PC-3 (cell line): ENCODE results near the gene TNXB. TPM values are rescaled to one million over a fixed set of nuclear protein-coding genes. Genes with fewer than 3 reads are reported as not detected.
A peak's percentile ranks its signal among the peaks of the same experiment; 100 is the strongest.

ENCODE experiments used
- ATAC-seq: fragments of 200-7000 bp; cut with Tn5 transposase; 2 replicates; pipeline ENCODE4 v1.9.1; 2020; ENCODE audit warnings: mild to moderate bottlenecking, moderate library complexity
- BruUV-seq: library from RNA; stranded (reverse); fragments of 400-500 nt; replicated peaks from 2 replicates; lab custom pipeline; 2021; lab: Mats Ljungman, UMichigan
- CTCF ChIA-PET: fragments of 300-600 bp; sonication (Branson Sonifier 250); formaldehyde crosslinking; loops from one replicate; lab custom pipeline; 2022; ENCODE audit warnings: antibody characterized with exemption; lab: Charles Lee
- POLR2A ChIA-PET: fragments of 300-600 bp; sonication (Branson Sonifier 250); formaldehyde crosslinking; loops from one replicate; lab custom pipeline; 2022; ENCODE audit warnings: antibody characterized with exemption; ENCODE audit not compliant: unreplicated experiment; lab: Charles Lee
- DNase-seq: peaks from one replicate; pipeline ENCODE4 v3.0.0-alpha.2; 2015
- H2AFZ ChIP-seq: fragments of 300-600 bp; sonication (generic); 2 replicates; pipeline ENCODE4 v1.6.0; 2016; ENCODE audit warnings: antibody characterized with exemption, low read length
- H3F3A ChIP-seq: fragments of 300-600 bp; sonication (generic); one replicate; pipeline ENCODE4 v1.6.0; 2017; ENCODE audit warnings: antibody characterized with exemption, low read length, control low read depth, mild to moderate bottlenecking; ENCODE audit not compliant: unreplicated experiment
- H3K27ac ChIP-seq: fragments of 300-600 bp; sonication (generic); 2 replicates; pipeline ENCODE4 v1.5.1; 2016; ENCODE audit warnings: mild to moderate bottlenecking, low read length
- H3K27me3 ChIP-seq: fragments of 300-600 bp; sonication (generic); 2 replicates; pipeline ENCODE4 v1.6.1; 2016; ENCODE audit warnings: low read length, mixed read lengths
- H3K36me3 ChIP-seq: fragments of 300-600 bp; sonication (generic); 2 replicates; pipeline ENCODE4 v1.6.1; 2016; ENCODE audit warnings: low read depth, mixed run types, low read length, mixed read lengths
- H3K4me1 ChIP-seq: fragments of 300-600 bp; sonication (generic); 2 replicates; pipeline ENCODE4 v1.5.1; 2016; ENCODE audit warnings: low read length; ENCODE audit not compliant: insufficient read depth
- H3K4me2 ChIP-seq: fragments of 300-600 bp; sonication (generic); 2 replicates; pipeline ENCODE4 v1.6.0; 2016; ENCODE audit warnings: low read length
- H3K4me3 ChIP-seq: fragments of 300-600 bp; sonication (generic); 2 replicates; pipeline ENCODE4 v1.5.1; 2016; ENCODE audit warnings: mild to moderate bottlenecking, low read length, mixed read lengths
- H3K79me2 ChIP-seq: fragments of 300-600 bp; sonication (generic); 2 replicates; pipeline ENCODE4 v1.6.1; 2017; ENCODE audit warnings: low read length, mixed read lengths
- H3K9ac ChIP-seq: fragments of 300-600 bp; sonication (generic); 2 replicates; pipeline ENCODE4 v1.6.0; 2016; ENCODE audit warnings: mild to moderate bottlenecking, low read length
- H3K9me2 ChIP-seq: fragments of 300-600 bp; sonication (generic); replicated peaks from 2 replicates; pipeline ENCODE4 v1.6.1; 2016; ENCODE audit warnings: mixed run types, low read length, mixed read lengths
- H3K9me3 ChIP-seq: fragments of 300-600 bp; sonication (generic); 2 replicates; pipeline ENCODE4 v1.6.1; 2016; ENCODE audit warnings: low read length, mixed read lengths
- H4K20me1 ChIP-seq: fragments of 300-600 bp; sonication (generic); 2 replicates; pipeline ENCODE4 v1.6.1; 2016; ENCODE audit warnings: low read length, mixed read lengths
- EZH2 ChIP-seq: fragments of 300-600 bp; sonication (generic); IDR thresholded peaks from one replicate; pipeline ENCODE4 v1.6.1; 2017; ENCODE audit warnings: antibody characterized with exemption, mild to moderate bottlenecking, low read length; ENCODE audit not compliant: unreplicated experiment
- EZH2phosphoT487 ChIP-seq: fragments of 300-600 bp; sonication (generic); IDR thresholded peaks from 2 replicates; pipeline ENCODE4 v1.6.1; 2018; ENCODE audit warnings: mild to moderate bottlenecking, antibody characterized with exemption, low read length, borderline replicate concordance
- intact Hi-C: fragments of 100-400 bp; cut with micrococcal nuclease; formaldehyde crosslinking; loops from 2 replicates; pipeline ENCODE4 v1.9.0; 2023
- total RNA-seq: library from RNA; depleted of rRNA; stranded (reverse); fragments of >200 nt; gene quantifications from 2 replicates; pipeline ENCODE4 v1.2.3, GENCODE V29; 2014
- TF ChIP-seq, protein P1 (sequence below): fragments of 300-600 bp; sonication (generic); conservative IDR thresholded peaks from 2 replicates; pipeline ENCODE4 v1.5.1; 2017; ENCODE audit warnings: antibody characterized with exemption, low read depth, mild to moderate bottlenecking, low read length

Gene TNXB
- total RNA-seq, 1 experiment from 2014 or later = 2.9 TPM

DNA sequence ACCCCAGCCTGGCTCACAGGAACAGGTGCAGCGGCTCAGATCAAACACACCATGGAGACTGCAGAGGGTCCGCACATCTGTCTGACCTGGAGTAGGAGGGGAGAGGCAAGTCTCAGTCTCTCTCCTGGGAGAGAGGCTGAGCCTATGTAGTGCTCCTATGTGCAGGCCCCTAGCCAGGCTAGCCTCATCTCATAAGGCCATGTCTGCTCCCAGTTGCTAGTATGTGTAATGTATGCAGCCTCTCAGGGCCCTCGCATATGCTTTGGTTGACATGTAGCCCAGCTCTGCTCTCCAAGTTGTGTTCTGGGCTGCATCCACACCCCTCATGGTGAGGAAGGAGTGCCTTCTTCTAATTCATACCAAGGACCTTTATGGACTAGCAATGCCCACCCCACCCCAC, 11.8 kb downstream of the TNXB start:
- no peaks in the 10 kb centered on the region for H3F3A ChIP-seq
- no peaks in the 10 kb centered on the region for H3K9me3 ChIP-seq
- no peaks in the 10 kb centered on the region for H4K20me1 ChIP-seq
- no TSS peak for BruUV-seq
- H3K79me2 ChIP-seq = no peaks in the 10 kb centered on the region
- no peaks in the 10 kb centered on the region; the same call in 1 of the 2 replicates for H3K27me3 ChIP-seq
- intact Hi-C loops = no loop called here
- ATAC-seq = no peak
- POLR2A ChIA-PET = no interaction called here
- no peaks in the 10 kb centered on the region for H3K36me3 ChIP-seq
- H3K9me2 ChIP-seq = no peaks in the 10 kb centered on the region
- H2AFZ ChIP-seq = no peak overlapping the region
- CTCF ChIA-PET = interaction anchor here (0.6 kb wide), 1 partner anchor 52 kb away, joined by 3 read pairs; no protein-coding TSS in a partner anchor
- TF ChIP-seq, protein P1, sequence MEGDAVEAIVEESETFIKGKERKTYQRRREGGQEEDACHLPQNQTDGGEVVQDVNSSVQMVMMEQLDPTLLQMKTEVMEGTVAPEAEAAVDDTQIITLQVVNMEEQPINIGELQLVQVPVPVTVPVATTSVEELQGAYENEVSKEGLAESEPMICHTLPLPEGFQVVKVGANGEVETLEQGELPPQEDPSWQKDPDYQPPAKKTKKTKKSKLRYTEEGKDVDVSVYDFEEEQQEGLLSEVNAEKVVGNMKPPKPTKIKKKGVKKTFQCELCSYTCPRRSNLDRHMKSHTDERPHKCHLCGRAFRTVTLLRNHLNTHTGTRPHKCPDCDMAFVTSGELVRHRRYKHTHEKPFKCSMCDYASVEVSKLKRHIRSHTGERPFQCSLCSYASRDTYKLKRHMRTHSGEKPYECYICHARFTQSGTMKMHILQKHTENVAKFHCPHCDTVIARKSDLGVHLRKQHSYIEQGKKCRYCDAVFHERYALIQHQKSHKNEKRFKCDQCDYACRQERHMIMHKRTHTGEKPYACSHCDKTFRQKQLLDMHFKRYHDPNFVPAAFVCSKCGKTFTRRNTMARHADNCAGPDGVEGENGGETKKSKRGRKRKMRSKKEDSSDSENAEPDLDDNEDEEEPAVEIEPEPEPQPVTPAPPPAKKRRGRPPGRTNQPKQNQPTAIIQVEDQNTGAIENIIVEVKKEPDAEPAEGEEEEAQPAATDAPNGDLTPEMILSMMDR = no peak
- TF ChIP-seq EZH2 (no peak), EZH2phosphoT487 (no peak)
- no peak overlapping the region for H3K9ac ChIP-seq
- no peaks in the 10 kb centered on the region for H3K4me1 ChIP-seq
- no peak overlapping the region for H3K4me2 ChIP-seq
- H3K4me3 ChIP-seq = no peak overlapping the region
- no peak for DNase-seq
- H3K27ac ChIP-seq = no peak overlapping the region

DNA sequence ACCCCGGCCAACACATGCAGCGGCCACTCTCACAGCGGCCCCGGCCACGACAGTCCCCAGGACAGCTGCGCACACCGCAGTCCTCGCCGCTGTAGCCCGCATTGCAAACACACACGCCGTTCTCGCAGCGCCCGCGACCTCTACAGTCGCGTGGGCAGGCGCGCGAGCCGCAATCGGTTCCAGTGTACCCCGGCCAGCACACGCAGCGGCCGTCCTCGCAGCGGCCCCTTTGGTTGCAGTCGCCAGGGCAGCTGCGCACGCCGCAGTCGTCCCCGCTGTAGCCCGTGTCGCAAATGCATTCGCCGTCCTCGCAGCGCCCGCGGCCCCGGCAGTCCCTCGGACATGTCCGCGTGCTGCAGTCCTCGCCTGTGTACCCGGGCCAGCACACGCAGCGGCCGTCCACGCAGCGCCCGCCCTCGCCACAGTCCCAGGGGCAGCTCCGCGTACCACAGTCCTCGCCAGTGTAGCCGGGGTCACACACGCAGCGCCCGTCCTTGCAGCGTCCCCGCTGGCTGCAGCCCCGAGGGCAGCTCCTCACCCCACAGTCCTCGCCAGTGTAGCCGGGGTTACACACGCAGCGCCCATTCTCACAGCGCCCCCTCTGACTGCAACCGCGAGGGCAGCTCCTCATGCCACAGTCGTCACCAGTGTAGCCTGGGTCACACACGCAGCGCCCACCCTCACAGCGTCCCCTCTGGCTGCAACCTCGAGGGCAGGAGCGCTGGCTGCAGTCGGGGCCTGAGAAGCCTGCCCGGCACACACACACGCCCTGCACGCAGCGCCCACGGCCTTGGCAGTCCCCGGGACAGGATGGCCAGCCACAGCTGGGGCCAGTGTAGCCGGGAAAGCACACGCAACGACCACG, 12.5 kb downstream of the TNXB start:
- TF ChIP-seq, protein P1 = no peak
- TF ChIP-seq EZH2phosphoT487 (no peak), EZH2 (no peak)
- H3K27me3 ChIP-seq = no peaks in the 10 kb centered on the region; the same call in 1 of the 2 replicates
- POLR2A ChIA-PET = no interaction called here
- H3K4me1 ChIP-seq = no peaks in the 10 kb centered on the region
- no peak overlapping the region for H3K27ac ChIP-seq
- no peaks in the 10 kb centered on the region for H3K9me2 ChIP-seq
- no peaks in the 10 kb centered on the region for H3F3A ChIP-seq
- ATAC-seq (peak; percentile 14), DNase-seq (no peak)
- no peaks in the 10 kb centered on the region for H3K36me3 ChIP-seq
- intact Hi-C loops = no loop called here
- H4K20me1 ChIP-seq = no peaks in the 10 kb centered on the region
- H3K4me2 ChIP-seq = no peak overlapping the region
- H3K4me3 ChIP-seq = no peak overlapping the region
- H3K79me2 ChIP-seq = no peaks in the 10 kb centered on the region
- BruUV-seq = no TSS peak
- H3K9ac ChIP-seq = no peak overlapping the region
- CTCF ChIA-PET = no interaction called here
- H3K9me3 ChIP-seq = no peaks in the 10 kb centered on the region
- no peak overlapping the region for H2AFZ ChIP-seq

DNA sequence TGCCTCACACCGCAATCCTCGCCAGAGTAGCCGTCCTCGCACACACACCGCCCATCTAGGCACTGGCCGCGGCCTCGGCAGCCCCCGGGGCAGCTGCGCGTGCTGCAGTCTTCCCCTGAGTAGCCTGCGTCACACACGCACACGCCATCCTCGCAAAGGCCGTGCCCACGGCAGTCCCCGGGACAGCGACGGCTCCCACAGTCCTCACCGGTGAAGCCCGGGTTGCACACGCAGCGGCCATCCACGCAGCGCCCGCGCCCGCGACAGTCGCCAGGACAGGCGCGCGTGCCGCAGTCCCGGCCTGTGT, 13.1 kb downstream of the TNXB start:
- H3K9me2 ChIP-seq = no peaks in the 10 kb centered on the region
- no peaks in the 10 kb centered on the region for H3K79me2 ChIP-seq
- no peak overlapping the region for H3K4me3 ChIP-seq
- peak; percentile 6; the same call in 1 of the 2 replicates for ATAC-seq
- no peak overlapping the region for H3K27ac ChIP-seq
- ChIA-PET CTCF (no interaction called here), POLR2A (no interaction called here)
- no peak for DNase-seq
- no peaks in the 10 kb centered on the region for H3K9me3 ChIP-seq
- H3K27me3 ChIP-seq = no peaks in the 10 kb centered on the region; the same call in 1 of the 2 replicates
- H3K36me3 ChIP-seq = no peaks in the 10 kb centered on the region
- no TSS peak for BruUV-seq
- H4K20me1 ChIP-seq = no peaks in the 10 kb centered on the region
- no peak overlapping the region for H3K4me2 ChIP-seq
- H3F3A ChIP-seq = no peaks in the 10 kb centered on the region
- TF ChIP-seq EZH2 = no peak
- TF ChIP-seq, protein P1 = no peak
- TF ChIP-seq EZH2phosphoT487 = no peak
- no peaks in the 10 kb centered on the region for H3K4me1 ChIP-seq
- no peak overlapping the region for H2AFZ ChIP-seq
- intact Hi-C loops = no loop called here
- H3K9ac ChIP-seq = no peak overlapping the region
